Measurements from ENCODE around the gene FBXL17.

The FBXL17 gene

GRCh38 chr5:108339220-108339619 lies 42.7 kb downstream of the FBXL17 start:
- H3K36me3 ChIP-seq (ENCODE audit: low read length): no peaks in the 10 kb centered on the region
- H3K9me3 ChIP-seq (ENCODE audit: insufficient read depth, low read length): no peaks in the 10 kb centered on the region
- H3K9me2 ChIP-seq (replicated peaks; ENCODE audit: insufficient read depth, low read length): no peaks in the 10 kb centered on the region
- TF ChIP-seq EZH2phosphoT487 (conservative IDR thresholded peaks at IDR 0.05; ENCODE audit: low read length) (no peak), CTCF (IDR thresholded peaks at IDR 0.05; ENCODE audit: insufficient read depth, low read length, poor library complexity, severe bottlenecking) (no peak)
- no peak overlapping the region for H3K9ac ChIP-seq (ENCODE audit: low read length)
- H3K27ac ChIP-seq (ENCODE audit: low read depth, low read length): no peak overlapping the region
- no peak overlapping the region for H2AFZ ChIP-seq (ENCODE audit: low read depth, low read length, severe bottlenecking)
- H3K79me2 ChIP-seq (ENCODE audit: insufficient read depth, low read length): no peaks in the 10 kb centered on the region
- H3K4me3 ChIP-seq (ENCODE audit: insufficient read depth, low read length, poor library complexity, severe bottlenecking): no peak overlapping the region
- H3K27me3 ChIP-seq (ENCODE audit: low read length): no peaks in the 10 kb centered on the region
- no peak overlapping the region for H3K4me2 ChIP-seq (ENCODE audit: low read depth, low read length, poor library complexity, severe bottlenecking)
- no peaks in the 10 kb centered on the region for H4K20me1 ChIP-seq (ENCODE audit: low read depth, low read length)
- no peaks in the 10 kb centered on the region for H3F3A ChIP-seq (ENCODE audit: insufficient read depth)

GRCh38 chr5:108334225-108334624 lies 47.7 kb downstream of the FBXL17 start:
- no peaks in the 10 kb centered on the region for H3F3A ChIP-seq (ENCODE audit: insufficient read depth)
- H3K36me3 ChIP-seq (ENCODE audit: low read length): no peaks in the 10 kb centered on the region
- no peaks in the 10 kb centered on the region for H3K27me3 ChIP-seq (ENCODE audit: low read length)
- H3K4me3 ChIP-seq (ENCODE audit: insufficient read depth, low read length, poor library complexity, severe bottlenecking): no peak overlapping the region
- H2AFZ ChIP-seq (ENCODE audit: low read depth, low read length, severe bottlenecking): no peak overlapping the region
- TF ChIP-seq EZH2phosphoT487 (conservative IDR thresholded peaks at IDR 0.05; ENCODE audit: low read length): no peak
- no peak for TF ChIP-seq CTCF (IDR thresholded peaks at IDR 0.05; ENCODE audit: insufficient read depth, low read length, poor library complexity, severe bottlenecking)
- no peaks in the 10 kb centered on the region for H3K79me2 ChIP-seq (ENCODE audit: insufficient read depth, low read length)
- H3K9me2 ChIP-seq (replicated peaks; ENCODE audit: insufficient read depth, low read length): no peaks in the 10 kb centered on the region
- no peak overlapping the region for H3K4me2 ChIP-seq (ENCODE audit: low read depth, low read length, poor library complexity, severe bottlenecking)
- no peaks in the 10 kb centered on the region for H3K9me3 ChIP-seq (ENCODE audit: insufficient read depth, low read length)
- no peak overlapping the region for H3K9ac ChIP-seq (ENCODE audit: low read length)
- no peaks in the 10 kb centered on the region for H4K20me1 ChIP-seq (ENCODE audit: low read depth, low read length)
- H3K27ac ChIP-seq (ENCODE audit: low read depth, low read length): no peak overlapping the region

GRCh38 chr5:108326982-108327381 lies 54.9 kb downstream of the FBXL17 start:
- no peak overlapping the region for H3K27ac ChIP-seq (ENCODE audit: low read depth, low read length)
- H3K4me3 ChIP-seq (ENCODE audit: insufficient read depth, low read length, poor library complexity, severe bottlenecking): no peak overlapping the region
- H4K20me1 ChIP-seq (ENCODE audit: low read depth, low read length): no peaks in the 10 kb centered on the region

More at GRCh38 chr5:108326982-108327381, 54.9 kb downstream of the FBXL17 start:
- Histone ChIP-seq H3F3A (ENCODE audit: insufficient read depth) (no peaks in the 10 kb centered on the region), H3K9ac (ENCODE audit: low read length) (no peak overlapping the region), H3K36me3 (ENCODE audit: low read length) (no peaks in the 10 kb centered on the region), H3K27me3 (ENCODE audit: low read length) (no peaks in the 10 kb centered on the region), H3K4me2 (ENCODE audit: low read depth, low read length, poor library complexity, severe bottlenecking) (no peak overlapping the region), H2AFZ (ENCODE audit: low read depth, low read length, severe bottlenecking) (no peak overlapping the region), H3K79me2 (ENCODE audit: insufficient read depth, low read length) (no peaks in the 10 kb centered on the region), H3K9me2 (replicated peaks; ENCODE audit: insufficient read depth, low read length) (no peaks in the 10 kb centered on the region), H3K9me3 (ENCODE audit: insufficient read depth, low read length) (no peaks in the 10 kb centered on the region)
- TF ChIP-seq CTCF (IDR thresholded peaks at IDR 0.05; ENCODE audit: insufficient read depth, low read length, poor library complexity, severe bottlenecking): no peak

Measured in SU-DHL-6 (cell line).